ENCODE data around the gene CCDC142. TPM values are rescaled to one million over a fixed set of nuclear protein-coding genes. Genes with fewer than 3 reads are reported as not detected.
"Not testable (repeated sequence)": the region's sequence is repeated elsewhere in the genome, so short reads cannot be mapped to it uniquely, and the experiment has no call there.

Gene CCDC142
- total and polyA plus RNA-seq, 3 experiments from 2014 or later, result 9.7 to 22.8 (median 20.3) TPM

DNA sequence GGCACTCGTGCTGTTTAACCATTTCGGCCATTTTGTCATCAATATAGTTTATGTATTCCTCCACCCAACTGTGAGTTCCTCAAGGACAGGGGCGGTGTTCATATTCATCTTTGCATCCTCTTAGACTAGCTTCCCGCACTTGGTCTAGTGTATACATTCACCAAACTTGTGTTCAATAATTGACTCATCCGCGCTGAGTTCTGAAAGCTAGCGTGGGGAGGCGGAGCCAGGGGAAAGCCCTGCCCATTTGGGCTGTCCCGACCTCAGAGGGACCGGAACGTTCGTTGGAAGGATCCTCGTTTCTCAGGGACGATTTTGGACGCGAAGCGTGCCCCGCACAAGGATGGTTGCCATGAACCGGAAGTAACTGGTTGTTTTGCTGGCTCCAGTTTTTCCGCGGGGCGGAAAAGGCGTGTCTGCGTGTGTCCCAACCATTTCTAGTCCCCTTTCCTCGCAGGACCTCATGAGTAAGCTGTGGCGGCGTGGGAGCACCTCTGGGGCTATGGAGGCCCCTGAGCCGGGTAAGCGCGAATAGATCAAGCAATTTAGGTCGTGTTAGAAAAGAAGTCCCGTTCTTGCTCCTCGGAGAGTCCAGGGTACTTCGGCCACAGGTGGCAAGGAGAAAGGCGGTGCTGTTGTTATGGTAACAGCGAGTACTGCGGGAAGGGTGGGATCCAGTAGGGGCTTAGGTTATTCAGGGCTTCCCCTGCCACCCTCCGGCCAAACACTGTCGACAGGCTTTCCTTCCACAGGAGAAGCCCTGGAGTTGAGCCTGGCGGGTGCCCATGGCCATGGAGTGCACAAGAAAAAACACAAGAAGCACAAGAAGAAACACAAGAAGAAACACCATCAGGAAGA is 27.9 kb downstream of the CCDC142 start, which contains the start of gene INO80B:
Gene INO80B, plus strand, starts transcription at position 434 of the 858 bp plus-strand sequence. Its CDS starts 30 bp downstream, at position 464.
- peak within 1 kb of the TSS; percentile 82 for H3K4me3 ChIP-seq (ENCODE audit: low read length)
- POLR2A ChIA-PET, result interaction anchor here (0.8 to 3.1 kb wide), 7 partner anchors 14 to 77 kb away, joined by 3 to 38 read pairs (median 4); partner anchors contain the start of genes C2orf81, CCDC142, MRPL53 and TTC31
- peaks cover 48% of the 10 kb centered on the region for H3K4me1 ChIP-seq (ENCODE audit: insufficient read depth, low read length)
- CTCF ChIA-PET, result interaction anchor here (0.7 to 5.8 kb wide), 15 partner anchors 10 to 273 kb away, joined by 3 to 83 read pairs (median 4); partner anchors contain the start of genes C2orf81, CCDC142, MRPL53 and TTC31
- no peaks in the 10 kb centered on the region for H3K27me3 ChIP-seq (ENCODE audit: insufficient read depth, low read length, poor library complexity, severe bottlenecking)
- peak; percentile 91 to 98 (median 97) for DNase-seq
- Mint-ChIP-seq H3K36me3 (peaks cover 0 to 22% (median 0%) of the 10 kb centered on the region in 3 donors), H3K4me1 (peaks cover 59 to 64% (median 63%) of the 10 kb centered on the region in 3 donors), H3K27ac (peak within 1 kb of the TSS; percentile 91 to 100 (median 98)), H3K9me3 (no peaks in the 10 kb centered on the region), H3K27me3 (no peaks in the 10 kb centered on the region), H3K4me3 (peak within 1 kb of the TSS; percentile 87 to 99 (median 96))
- H3K9me3 ChIP-seq (ENCODE audit: low read length), result no peaks in the 10 kb centered on the region
- H3K27ac ChIP-seq (ENCODE audit: low read depth, low read length), result peak within 1 kb of the TSS; percentile 64
- H3K36me3 ChIP-seq (ENCODE audit: insufficient read depth, low read length), result no peaks in the 10 kb centered on the region

- Histone ChIP-seq H3K4me1 (ENCODE audit: insufficient read depth, low read length) (peaks cover 24% of the 10 kb centered on the region), H3K27me3 (ENCODE audit: insufficient read depth, low read length, poor library complexity, severe bottlenecking) (no peaks in the 10 kb centered on the region), H3K27ac (ENCODE audit: low read depth, low read length) (no peak overlapping the region), H3K36me3 (ENCODE audit: insufficient read depth, low read length) (no peaks in the 10 kb centered on the region), H3K9me3 (ENCODE audit: low read length) (no peaks in the 10 kb centered on the region), H3K4me3 (ENCODE audit: low read length) (no peak overlapping the region)
- H3K9me3 Mint-ChIP-seq, result no peaks in the 10 kb centered on the region
- CTCF ChIA-PET, result interaction anchor here (1.2 kb wide), 1 partner anchor 32 kb away, joined by 5 read pairs; the partner anchor contains the start of genes CCDC142 and TTC31
- H3K36me3 Mint-ChIP-seq, result peaks cover 0 to 6% (median 0%) of the 10 kb centered on the region in 3 donors
- peak overlapping the region in 4 of 8 donors; percentile 28 to 63 (median 44) for H3K27ac Mint-ChIP-seq
- H3K4me1 Mint-ChIP-seq, result peaks cover 28 to 30% (median 30%) of the 10 kb centered on the region in 3 donors
- H3K4me3 Mint-ChIP-seq, result no peak overlapping the region
- H3K27me3 Mint-ChIP-seq, result no peaks in the 10 kb centered on the region
- POLR2A ChIA-PET, result interaction anchor here (0.6 to 0.7 kb wide), 2 partner anchors 23 to 46 kb away, joined by 4 to 7 read pairs; no protein-coding TSS in a partner anchor
- no peak for DNase-seq
These were observed 32.1 kb downstream of the CCDC142 start for GRCh38 chr2:74450570-74451190.

- H3K27ac Mint-ChIP-seq, result peak overlapping the region in 2 of 8 donors; percentile 26 to 32
These were observed 34.0 kb downstream of the CCDC142 start for GRCh38 chr2:74448771-74449170.

GRCh38 chr2:74447230-74447999 is 35.4 kb downstream of the CCDC142 start:
- H3K4me1 ChIP-seq (ENCODE audit: insufficient read depth, low read length), result peaks cover 5% of the 10 kb centered on the region
- H3K27ac ChIP-seq (ENCODE audit: low read depth, low read length), result no peak overlapping the region
- Mint-ChIP-seq H3K9me3 (no peaks in the 10 kb centered on the region), H3K36me3 (no peaks in the 10 kb centered on the region), H3K4me3 (no peak overlapping the region), H3K27ac (no peak overlapping the region), H3K4me1 (peaks cover 3 to 4% (median 4%) of the 10 kb centered on the region in 3 donors), H3K27me3 (peaks cover 14 to 16% of the 10 kb centered on the region in 2 donors)
- ChIA-PET POLR2A (no interaction called here), CTCF (no interaction called here)
- H3K36me3 ChIP-seq (ENCODE audit: insufficient read depth, low read length), result no peaks in the 10 kb centered on the region
- H3K4me3 ChIP-seq (ENCODE audit: low read length), result no peak overlapping the region
- no peak for DNase-seq
- peaks cover 5% of the 10 kb centered on the region for H3K27me3 ChIP-seq (ENCODE audit: insufficient read depth, low read length, poor library complexity, severe bottlenecking)
- H3K9me3 ChIP-seq (ENCODE audit: low read length), result no peaks in the 10 kb centered on the region

More at GRCh38 chr2:74448771-74449170, 34.0 kb downstream of the CCDC142 start:
- Histone ChIP-seq H3K4me3 (ENCODE audit: low read length) (no peak overlapping the region), H3K4me1 (ENCODE audit: insufficient read depth, low read length) (peaks cover 12% of the 10 kb centered on the region), H3K27me3 (ENCODE audit: insufficient read depth, low read length, poor library complexity, severe bottlenecking) (no peaks in the 10 kb centered on the region), H3K27ac (ENCODE audit: low read depth, low read length) (no peak overlapping the region), H3K9me3 (ENCODE audit: low read length) (no peaks in the 10 kb centered on the region), H3K36me3 (ENCODE audit: insufficient read depth, low read length) (no peaks in the 10 kb centered on the region)
- ChIA-PET POLR2A (no interaction called here), CTCF (interaction anchor here (1.3 kb wide), 1 partner anchor 57 kb away, joined by 4 read pairs; no protein-coding TSS in a partner anchor)
- peaks cover 8 to 15% of the 10 kb centered on the region in 2 donors for H3K27me3 Mint-ChIP-seq
- no peaks in the 10 kb centered on the region for H3K36me3 Mint-ChIP-seq
- peaks cover 13 to 15% (median 15%) of the 10 kb centered on the region in 3 donors for H3K4me1 Mint-ChIP-seq
- no peak overlapping the region for H3K4me3 Mint-ChIP-seq
- DNase-seq, result no peak
- no peaks in the 10 kb centered on the region for H3K9me3 Mint-ChIP-seq

GRCh38 chr2:74444498-74445318 is 38.1 kb downstream of the CCDC142 start:
- Histone ChIP-seq H3K9me3 (ENCODE audit: low read length) (no peaks in the 10 kb centered on the region), H3K36me3 (ENCODE audit: insufficient read depth, low read length) (no peaks in the 10 kb centered on the region), H3K27me3 (ENCODE audit: insufficient read depth, low read length, poor library complexity, severe bottlenecking) (peaks cover 26% of the 10 kb centered on the region), H3K4me3 (ENCODE audit: low read length) (no peak overlapping the region), H3K4me1 (ENCODE audit: insufficient read depth, low read length) (peaks cover 8% of the 10 kb centered on the region), H3K27ac (ENCODE audit: low read depth, low read length) (no peak overlapping the region)
- peaks cover 6 to 20% (median 8%) of the 10 kb centered on the region in 3 donors for H3K4me1 Mint-ChIP-seq
- ChIA-PET CTCF (interaction anchor here (0.9 to 1.5 kb wide), 2 partner anchors 10 to 44 kb away, joined by 3 to 4 read pairs; partner anchors contain the start of gene INO80B), POLR2A (no interaction called here)
- peaks cover 21 to 24% of the 10 kb centered on the region in 2 donors for H3K27me3 Mint-ChIP-seq
- peaks cover 0 to 2% (median 0%) of the 10 kb centered on the region in 5 donors for H3K9me3 Mint-ChIP-seq
- no peaks in the 10 kb centered on the region for H3K36me3 Mint-ChIP-seq
- H3K4me3 Mint-ChIP-seq, result no peak overlapping the region
- no peak overlapping the region for H3K27ac Mint-ChIP-seq
- DNase-seq, result no peak

- H3K4me3 ChIP-seq (ENCODE audit: low read length); H3K9me3 ChIP-seq (ENCODE audit: low read length); H3K36me3 ChIP-seq (ENCODE audit: insufficient read depth, low read length); DNase-seq; CTCF ChIA-PET; H3K9me3 Mint-ChIP-seq; H3K27ac ChIP-seq (ENCODE audit: low read depth, low read length); H3K4me1 ChIP-seq (ENCODE audit: insufficient read depth, low read length); H3K36me3 Mint-ChIP-seq: not testable (repeated sequence)
- H3K27ac Mint-ChIP-seq, result peak overlapping the region in 4 of 8 donors; percentile 48 to 81 (median 66)
- POLR2A ChIA-PET, result interaction anchor here (0.5 to 0.7 kb wide), 3 partner anchors 19 to 599 kb away, joined by 3 to 5 read pairs (median 3); no protein-coding TSS in a partner anchor
- peaks cover 26% of the 10 kb centered on the region for H3K27me3 ChIP-seq (ENCODE audit: insufficient read depth, low read length, poor library complexity, severe bottlenecking)
- H3K4me1 Mint-ChIP-seq, result peaks cover 6 to 20% (median 8%) of the 10 kb centered on the region in 3 donors
- H3K4me3 Mint-ChIP-seq, result peak overlapping the region in 6 of 7 donors; percentile 52 to 78 (median 66)
- peaks cover 27 to 37% of the 10 kb centered on the region in 2 donors for H3K27me3 Mint-ChIP-seq
These were observed 40.1 kb downstream of the CCDC142 start for GRCh38 chr2:74442483-74443297.
